ENCODE results near the gene SLC35F1. TPM values are rescaled to one million over a fixed set of nuclear protein-coding genes. Genes with fewer than 3 reads are reported as not detected.

SLC35F1 gene
- total RNA-seq, 1 experiment from 2014 or later: 4.3 TPM

GRCh38 chr6:117985916-117986315 lies 78.9 kb downstream of the SLC35F1 start:
- no peaks in the 10 kb centered on the region; a peak in 1 of 7 replicates for H3K36me3 Mint-ChIP-seq (ENCODE audit: insufficient read depth in 1 of 3, low read depth in 3 of 3)
- Histone ChIP-seq H3K4me2 (ENCODE audit: insufficient read depth, insufficient read length, low read length) (no peak overlapping the region), H3K23me2 (ENCODE audit: insufficient read length, low read depth, low read length, poor library complexity, severe bottlenecking) (no peaks in the 10 kb centered on the region), H2AK5ac (ENCODE audit: insufficient read length, low read length) (no peak overlapping the region), H2AFZ (ENCODE audit: low read length) (no peak overlapping the region), H3K4me1 (ENCODE audit: insufficient read depth, low read length) (no peaks in the 10 kb centered on the region), H2BK20ac (ENCODE audit: low read depth, low read length, poor library complexity, severe bottlenecking) (no peak overlapping the region), H4K91ac (ENCODE audit: insufficient read length, low read depth, low read length) (no peak overlapping the region), H3K9me3 (ENCODE audit: control insufficient read depth, low read depth, low read length) (no peaks in the 10 kb centered on the region), H3K14ac (ENCODE audit: insufficient read depth, low read length) (no peak overlapping the region), H3K4ac (ENCODE audit: low read depth, low read length) (no peak overlapping the region), H2BK15ac (ENCODE audit: low read depth, low read length) (no peak overlapping the region), H3K27me3 (ENCODE audit: insufficient read depth, low read length) (no peaks in the 10 kb centered on the region), H4K8ac (replicated peaks; ENCODE audit: insufficient read length, low read depth, low read length) (no peak overlapping the region), H2BK12ac (ENCODE audit: insufficient read length, low read depth, low read length) (no peak overlapping the region), H3T11ph (ENCODE audit: low read length) (no peak overlapping the region), H2BK5ac (ENCODE audit: insufficient read length, low read length) (no peak overlapping the region), H3K27ac (ENCODE audit: insufficient read length, low read depth, low read length) (no peak overlapping the region), H4K5ac (ENCODE audit: insufficient read length, low read depth, low read length) (no peak overlapping the region), H3K79me1 (ENCODE audit: insufficient read depth, low read depth, low read length, poor library complexity, severe bottlenecking) (no peaks in the 10 kb centered on the region), H3K18ac (ENCODE audit: insufficient read length, low read depth, low read length) (no peak overlapping the region), H3K79me2 (ENCODE audit: insufficient read depth, low read length) (no peaks in the 10 kb centered on the region), H3K9ac (ENCODE audit: extremely low read depth, insufficient read length, low read length) (no peak overlapping the region), H3K56ac (ENCODE audit: insufficient read length, low read depth, low read length) (no peak overlapping the region), H3K23ac (ENCODE audit: insufficient read length, low read depth, low read length) (no peak overlapping the region), H2BK120ac (ENCODE audit: low read depth, low read length, poor library complexity, severe bottlenecking) (no peak overlapping the region), H4K20me1 (ENCODE audit: control insufficient read depth, insufficient read depth, insufficient read length) (no peaks in the 10 kb centered on the region)
- no peak for TF ChIP-seq CTCF (conservative IDR thresholded peaks at IDR 0.05)
- DNase-seq: no peak
- H3K27ac Mint-ChIP-seq: peak overlapping the region in 1 of 3 experiments; percentile 33; a peak in 2 of 7 replicates
- WGBS (ENCODE audit: extremely low coverage, insufficient read length, low lambda C conversion rate): no CpG with 5 or more reads among the region's 1 CpG
- H3K4me1 Mint-ChIP-seq: peaks cover 4 to 8% of the 10 kb centered on the region in 2 experiments; a peak in 3 of 4 replicates
- H3K27me3 Mint-ChIP-seq (ENCODE audit: low read depth): no peaks in the 10 kb centered on the region
- no peak overlapping the region for H3K4me3 Mint-ChIP-seq
- no peaks in the 10 kb centered on the region for H3K9me3 Mint-ChIP-seq
